Memory B cell (primary cell): Measurements from ENCODE around the gene PMEPA1.

Experiments
- ATAC-seq: fragments of 150-1000 bp; cut with Tn5 transposase; 2 replicates; pipeline ENCODE4 v1.10.0; 2021; ENCODE audit warnings: low read depth, mild to moderate bottlenecking, moderate library complexity
- DNase-seq, 2 donors: peaks; one replicate each; pipeline ENCODE4 v3.0.0; 2022; ENCODE audit warnings: low spot score in 2 of 2
- H3K27ac Mint-ChIP-seq: one replicate; pipeline ENCODE4 v1.8.0; 2022; ENCODE audit warnings: mild to moderate bottlenecking, moderate library complexity, mixed read lengths
- H3K27me3 Mint-ChIP-seq: one replicate; pipeline ENCODE4 v1.8.0; 2022; ENCODE audit warnings: mixed read lengths
- H3K36me3 Mint-ChIP-seq: one replicate; pipeline ENCODE4 v1.8.0; 2022; ENCODE audit warnings: mild to moderate bottlenecking, mixed read lengths
- H3K4me1 Mint-ChIP-seq: one replicate; pipeline ENCODE4 v1.8.0; 2022; ENCODE audit warnings: mixed read lengths
- H3K4me3 Mint-ChIP-seq: one replicate; pipeline ENCODE4 v1.8.0; 2022; ENCODE audit warnings: mild to moderate bottlenecking, moderate library complexity, mixed read lengths
- H3K9me3 Mint-ChIP-seq: one replicate; pipeline ENCODE4 v1.8.0; 2022; ENCODE audit warnings: mixed read lengths

The PMEPA1 gene

DNA sequence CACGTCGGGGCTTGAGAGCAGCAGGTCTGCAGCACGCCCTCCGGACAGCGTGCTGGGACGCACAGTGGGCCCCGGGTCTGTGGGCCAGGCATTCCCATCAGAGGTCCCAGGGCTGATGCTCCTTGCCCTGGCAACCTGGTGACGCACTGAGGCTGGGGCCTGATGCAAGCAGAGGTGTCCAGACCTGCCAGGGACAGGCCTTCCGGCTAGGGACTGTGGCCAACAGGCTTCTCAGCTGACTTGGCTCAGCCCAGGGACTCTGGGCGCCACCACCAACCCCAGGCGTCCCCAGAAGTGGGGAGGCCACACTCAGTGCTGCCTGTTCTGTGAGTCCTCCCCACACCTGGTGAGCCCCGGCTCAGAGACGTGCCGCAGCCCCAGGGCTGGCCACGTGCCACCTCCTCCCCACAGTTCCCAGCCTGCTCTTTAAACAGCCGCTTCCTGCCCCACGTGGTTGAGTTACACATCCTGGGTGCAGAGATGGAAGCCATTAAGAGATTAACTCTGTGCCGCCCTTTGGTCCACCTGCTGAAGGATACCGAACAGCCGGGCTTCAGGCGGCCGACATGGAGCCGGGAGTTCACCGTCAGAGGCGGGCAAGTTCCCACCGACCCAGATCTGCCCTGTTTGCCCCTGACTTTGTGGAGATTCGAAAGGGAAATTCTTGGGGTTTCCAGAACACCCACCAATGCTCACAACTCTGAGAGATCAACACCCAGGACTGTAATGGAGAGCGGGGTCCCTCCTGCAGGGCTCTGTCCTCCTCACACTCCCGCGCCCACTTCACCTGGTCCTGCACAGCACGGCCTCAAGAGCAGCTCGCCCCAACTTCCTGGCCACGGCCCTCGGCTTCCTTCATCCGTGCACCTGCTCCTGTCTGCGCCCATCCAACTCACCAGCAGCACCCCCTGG lies 52.0 kb downstream of the PMEPA1 start:
- Mint-ChIP-seq H3K9me3 (no peaks in the 10 kb centered on the region), H3K27me3 (peaks cover 4% of the 10 kb centered on the region), H3K36me3 (peaks cover 13% of the 10 kb centered on the region), H3K27ac (peak overlapping the region; percentile 36), H3K4me3 (no peak overlapping the region), H3K4me1 (peaks cover 37% of the 10 kb centered on the region)
- ATAC-seq (peak; percentile 23), DNase-seq (peak in 1 of 2 donors; percentile 10)

DNA sequence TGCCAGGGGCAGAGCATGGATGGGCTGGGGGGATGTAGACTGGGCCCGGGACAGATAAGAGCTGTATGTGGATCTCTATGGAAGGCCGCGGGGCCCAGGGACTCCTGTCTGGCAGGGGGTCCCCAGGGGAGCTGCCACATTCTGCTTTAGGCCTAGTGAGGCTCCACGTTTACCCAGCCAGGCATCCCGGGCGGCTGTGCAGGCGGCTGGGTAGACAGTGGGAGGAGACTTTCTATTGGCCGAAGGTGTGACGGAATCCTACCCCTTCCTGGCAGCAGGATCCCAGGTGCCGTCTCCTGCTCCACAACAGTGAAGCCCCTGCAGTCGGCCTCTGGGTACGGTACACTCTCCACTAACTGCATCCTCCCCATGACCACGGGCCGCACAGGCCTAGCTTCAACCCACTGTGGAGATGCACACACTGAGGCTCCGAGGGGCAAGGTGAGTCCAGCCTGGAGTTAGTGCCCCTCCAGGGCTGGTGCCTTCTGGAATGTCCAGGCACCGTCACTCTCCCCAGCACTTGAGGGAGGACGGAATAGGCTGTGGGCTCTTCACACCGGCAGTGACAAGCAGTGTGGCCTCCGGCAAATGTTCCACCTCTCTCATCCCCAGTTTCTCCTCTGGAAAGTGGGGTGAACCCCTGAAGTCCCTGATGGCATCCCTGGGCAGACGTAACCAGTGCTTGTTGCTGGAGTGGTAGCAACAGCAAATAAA lies 52.8 kb downstream of the PMEPA1 start:
- H3K4me1 Mint-ChIP-seq, result peaks cover 36% of the 10 kb centered on the region
- no peak overlapping the region for H3K4me3 Mint-ChIP-seq
- peaks cover 13% of the 10 kb centered on the region for H3K36me3 Mint-ChIP-seq
- DNase-seq (peak in 1 of 2 donors; percentile 9), ATAC-seq (no peak)
- H3K27me3 Mint-ChIP-seq, result peaks cover 4% of the 10 kb centered on the region
- H3K27ac Mint-ChIP-seq, result peak overlapping the region; percentile 28
- H3K9me3 Mint-ChIP-seq, result no peaks in the 10 kb centered on the region

DNA sequence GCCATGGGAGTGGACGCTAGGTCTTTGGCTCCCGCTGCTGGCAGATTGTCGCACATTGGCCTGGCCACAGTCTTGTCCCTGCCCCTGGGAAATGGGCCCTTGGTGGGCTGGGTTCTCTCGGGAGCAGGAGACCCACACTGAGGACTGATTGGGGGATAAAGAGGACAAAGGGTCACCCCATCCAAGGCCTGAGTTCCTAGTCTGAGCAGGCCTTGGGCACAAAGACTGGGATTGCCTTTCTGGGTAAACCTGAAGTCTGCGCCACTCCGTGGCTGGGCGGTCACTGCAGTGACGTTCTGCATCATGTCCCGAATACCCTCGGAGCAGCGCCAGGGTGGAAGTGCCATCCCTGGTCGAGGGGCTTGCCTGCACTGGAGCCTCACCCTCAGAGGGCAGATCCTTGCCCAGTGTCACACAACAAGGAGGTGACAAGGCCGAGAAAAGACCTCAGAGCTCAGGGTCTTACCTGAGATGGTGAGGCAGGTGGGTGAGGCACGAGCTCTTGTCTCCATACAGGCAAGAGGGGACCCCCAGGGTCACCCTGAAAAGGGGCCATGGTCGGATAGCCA lies 53.5 kb downstream of the PMEPA1 start:
- DNase-seq (no peak), ATAC-seq (no peak)
- no peak overlapping the region for H3K4me3 Mint-ChIP-seq
- H3K4me1 Mint-ChIP-seq, result peaks cover 33% of the 10 kb centered on the region
- no peak overlapping the region for H3K27ac Mint-ChIP-seq
- H3K9me3 Mint-ChIP-seq, result no peaks in the 10 kb centered on the region
- H3K36me3 Mint-ChIP-seq, result peaks cover 13% of the 10 kb centered on the region
- H3K27me3 Mint-ChIP-seq, result peaks cover 4% of the 10 kb centered on the region

DNA sequence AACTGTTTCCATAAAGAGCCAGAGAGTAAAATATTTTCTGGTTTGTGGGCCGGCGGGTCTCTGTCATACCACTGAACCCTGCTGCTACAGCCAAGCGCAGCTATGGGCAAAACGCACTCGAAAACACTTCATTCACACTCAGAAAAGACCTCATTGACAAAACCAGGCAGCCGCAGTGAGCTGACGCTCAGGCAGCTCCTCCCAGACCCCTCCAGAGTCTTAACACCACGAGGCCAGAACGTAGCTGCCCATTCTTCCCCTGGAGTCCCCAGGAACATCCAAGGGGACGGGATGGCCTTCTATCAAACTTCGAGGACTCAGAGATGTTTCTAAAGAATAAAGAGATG lies 54.0 kb downstream of the PMEPA1 start:
- Mint-ChIP-seq H3K4me1 (peaks cover 31% of the 10 kb centered on the region), H3K4me3 (no peak overlapping the region), H3K9me3 (no peaks in the 10 kb centered on the region), H3K27me3 (peaks cover 3% of the 10 kb centered on the region), H3K27ac (no peak overlapping the region), H3K36me3 (peaks cover 14% of the 10 kb centered on the region)
- DNase-seq (peak in 1 of 2 donors; percentile 6), ATAC-seq (no peak)

DNA sequence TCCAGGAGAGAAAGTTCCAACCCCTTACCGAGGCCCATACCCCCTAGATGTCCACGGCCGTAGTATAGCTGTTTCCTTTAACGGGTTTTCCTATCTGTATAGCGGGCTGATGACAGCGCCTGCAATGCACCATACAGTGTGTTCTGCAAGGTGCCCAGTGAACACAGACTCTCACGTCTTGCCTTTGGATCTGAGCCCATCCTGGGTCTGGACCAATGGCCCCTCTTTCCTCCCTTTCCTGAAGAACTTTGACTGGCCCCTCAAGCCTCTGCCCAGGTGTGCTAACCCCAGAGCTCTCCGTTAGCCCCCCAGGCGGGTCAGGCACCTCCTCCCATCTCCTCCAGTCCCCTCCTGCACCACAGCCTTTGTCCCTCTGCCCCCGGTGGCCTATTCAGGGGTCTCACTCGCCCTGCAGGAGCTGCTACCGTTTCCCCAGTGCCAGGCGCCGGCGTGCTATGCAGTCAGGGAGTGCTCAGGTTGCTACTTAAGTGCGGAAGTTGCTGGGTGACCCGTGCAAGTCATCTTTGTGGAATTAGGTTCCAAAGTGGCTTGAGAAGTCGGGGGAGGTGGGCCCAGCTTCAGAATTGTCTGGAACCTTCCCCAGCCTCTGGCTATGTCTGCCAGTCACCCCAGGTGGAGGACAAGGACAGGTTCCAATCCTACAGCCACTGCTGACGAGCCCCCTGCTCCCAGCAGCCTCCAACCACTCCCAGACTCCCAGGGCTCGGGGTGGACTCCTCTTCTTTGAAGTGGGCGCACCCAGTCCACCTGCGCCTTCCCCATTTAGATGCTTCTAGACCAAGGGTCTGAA lies 54.6 kb downstream of the PMEPA1 start:
- Mint-ChIP-seq H3K4me1 (peaks cover 28% of the 10 kb centered on the region), H3K36me3 (peaks cover 20% of the 10 kb centered on the region), H3K27me3 (no peaks in the 10 kb centered on the region), H3K27ac (no peak overlapping the region), H3K4me3 (no peak overlapping the region), H3K9me3 (no peaks in the 10 kb centered on the region)
- DNase-seq (no peak), ATAC-seq (no peak)

DNA sequence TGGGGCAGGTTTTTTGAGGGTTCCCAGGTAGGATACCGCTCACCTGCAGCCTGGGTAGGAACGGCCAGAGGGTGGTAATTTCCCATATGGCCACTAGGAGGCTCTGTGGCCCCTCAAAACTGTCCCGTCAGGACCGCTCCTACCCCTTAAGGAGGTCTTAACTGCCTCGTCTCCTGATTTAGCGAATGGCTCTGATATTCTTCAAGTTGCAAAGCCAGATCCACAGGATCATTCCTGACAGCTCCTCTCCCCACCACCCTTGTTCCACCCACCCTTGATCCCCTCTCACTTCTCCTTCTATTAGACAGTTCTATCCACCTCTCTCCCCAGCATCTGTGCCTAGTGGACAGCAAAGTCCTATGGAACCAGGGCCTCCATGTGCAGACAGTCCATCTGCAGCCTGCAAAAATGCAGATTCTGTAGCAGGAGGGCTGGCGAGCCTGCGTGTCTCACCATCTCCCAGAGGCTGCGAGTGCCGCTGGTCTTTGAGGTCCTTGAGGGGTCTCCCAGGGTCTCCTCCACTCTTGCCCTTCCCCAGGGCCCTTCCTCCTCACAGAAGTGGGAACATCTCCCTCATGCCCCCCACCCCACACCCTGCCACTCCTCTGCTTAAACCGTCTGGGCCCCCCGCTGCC lies 55.3 kb downstream of the PMEPA1 start:
- Mint-ChIP-seq H3K9me3 (no peaks in the 10 kb centered on the region), H3K4me3 (no peak overlapping the region), H3K27me3 (no peaks in the 10 kb centered on the region), H3K36me3 (peaks cover 20% of the 10 kb centered on the region), H3K27ac (no peak overlapping the region), H3K4me1 (peaks cover 26% of the 10 kb centered on the region)
- ATAC-seq, result peak; percentile 89
- DNase-seq, result peak; percentile 67 to 68

DNA sequence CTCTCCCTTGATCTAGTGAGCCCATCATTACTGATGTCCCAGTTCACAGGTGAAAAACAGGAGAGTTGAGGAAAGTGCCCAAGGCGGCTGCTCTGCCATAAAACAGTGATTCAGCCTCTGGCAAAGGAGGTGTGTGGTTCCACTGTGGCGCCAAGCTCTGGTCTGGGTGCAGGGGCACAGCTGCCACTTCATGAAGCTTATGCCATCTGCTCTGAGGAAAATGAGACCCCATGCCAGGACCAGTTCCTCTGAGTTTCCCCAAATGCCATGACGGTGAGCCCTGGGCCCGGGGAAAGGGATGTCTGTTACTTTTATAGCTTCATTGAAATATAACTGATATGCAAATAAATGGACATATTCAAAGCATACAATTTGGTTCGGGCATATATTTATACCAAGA lies 55.9 kb downstream of the PMEPA1 start:
- ATAC-seq (no peak), DNase-seq (no peak)
- peaks cover 17% of the 10 kb centered on the region for H3K36me3 Mint-ChIP-seq
- peaks cover 23% of the 10 kb centered on the region for H3K4me1 Mint-ChIP-seq
- no peak overlapping the region for H3K27ac Mint-ChIP-seq
- H3K9me3 Mint-ChIP-seq, result no peaks in the 10 kb centered on the region
- no peaks in the 10 kb centered on the region for H3K27me3 Mint-ChIP-seq
- no peak overlapping the region for H3K4me3 Mint-ChIP-seq

DNA sequence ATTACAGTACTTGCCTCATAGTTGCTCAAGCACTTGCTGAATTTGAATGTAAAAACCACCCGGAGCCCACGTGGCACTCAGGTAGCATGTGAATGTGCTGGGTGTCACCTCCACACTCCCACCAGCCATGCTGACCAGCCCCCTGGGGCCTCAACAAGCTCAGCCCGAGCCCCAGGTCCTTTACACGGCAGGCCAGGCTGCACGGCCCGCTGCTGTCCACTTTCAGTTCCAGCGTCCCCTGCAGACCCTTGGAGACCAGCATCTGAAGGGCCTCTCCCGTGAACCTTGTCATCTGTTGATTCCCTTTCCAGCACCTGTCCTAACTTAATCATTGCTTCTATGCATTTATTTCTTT lies 56.3 kb downstream of the PMEPA1 start:
- DNase-seq, result no peak
- Mint-ChIP-seq H3K27ac (no peak overlapping the region), H3K36me3 (peaks cover 15% of the 10 kb centered on the region), H3K4me3 (no peak overlapping the region), H3K9me3 (no peaks in the 10 kb centered on the region), H3K4me1 (peaks cover 21% of the 10 kb centered on the region), H3K27me3 (no peaks in the 10 kb centered on the region)
- no peak for ATAC-seq

DNA sequence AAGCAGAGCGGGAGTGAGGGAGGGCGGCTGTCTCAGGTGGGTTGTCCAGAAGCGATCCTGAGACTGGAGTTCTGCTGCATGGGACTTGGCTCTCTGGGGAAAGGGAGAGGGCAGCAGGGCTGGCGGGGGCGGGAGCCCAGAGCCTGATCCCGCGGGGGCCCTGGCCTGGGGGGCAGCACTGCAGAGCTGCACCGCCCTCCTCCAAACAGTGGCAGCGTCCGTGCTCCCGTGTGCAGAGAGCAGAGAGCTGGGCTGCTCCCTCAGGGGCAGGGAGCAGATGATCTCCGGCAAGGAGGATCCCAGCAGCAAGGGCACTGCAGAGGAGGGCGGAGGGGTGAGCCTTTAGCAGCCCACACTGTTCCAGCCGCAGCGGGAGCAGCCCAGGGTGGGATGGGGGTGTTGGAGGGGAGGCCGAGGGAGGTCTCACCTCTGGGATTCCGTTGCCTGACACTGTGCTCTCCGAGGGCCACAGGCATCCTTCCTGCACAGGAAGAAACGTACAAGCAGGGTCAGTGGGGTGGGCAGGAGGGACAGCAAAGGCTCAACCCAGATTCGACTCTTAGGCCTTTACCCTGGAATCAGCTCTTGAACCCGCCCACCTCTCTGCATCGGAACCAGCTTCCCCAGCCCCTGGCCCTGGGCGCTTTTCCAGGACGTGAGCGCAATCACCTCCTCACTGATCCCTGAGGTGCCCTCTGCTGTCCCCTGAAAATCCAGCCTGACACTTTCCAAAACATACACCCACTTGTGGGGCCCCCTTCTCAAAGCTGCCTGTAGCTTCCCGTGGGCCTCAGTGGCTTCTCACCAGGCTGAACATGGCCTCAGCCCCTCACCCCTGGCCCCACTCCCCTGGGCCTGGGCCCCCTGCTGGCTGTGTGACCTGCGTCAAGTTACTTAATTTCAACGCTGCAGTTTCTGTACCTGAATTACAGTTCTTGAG lies 56.9 kb downstream of the PMEPA1 start:
- Mint-ChIP-seq H3K27ac (no peak overlapping the region), H3K27me3 (no peaks in the 10 kb centered on the region), H3K9me3 (no peaks in the 10 kb centered on the region), H3K4me1 (peaks cover 16% of the 10 kb centered on the region), H3K36me3 (peaks cover 9% of the 10 kb centered on the region), H3K4me3 (no peak overlapping the region)
- DNase-seq, result no peak
- ATAC-seq, result no peak

DNA sequence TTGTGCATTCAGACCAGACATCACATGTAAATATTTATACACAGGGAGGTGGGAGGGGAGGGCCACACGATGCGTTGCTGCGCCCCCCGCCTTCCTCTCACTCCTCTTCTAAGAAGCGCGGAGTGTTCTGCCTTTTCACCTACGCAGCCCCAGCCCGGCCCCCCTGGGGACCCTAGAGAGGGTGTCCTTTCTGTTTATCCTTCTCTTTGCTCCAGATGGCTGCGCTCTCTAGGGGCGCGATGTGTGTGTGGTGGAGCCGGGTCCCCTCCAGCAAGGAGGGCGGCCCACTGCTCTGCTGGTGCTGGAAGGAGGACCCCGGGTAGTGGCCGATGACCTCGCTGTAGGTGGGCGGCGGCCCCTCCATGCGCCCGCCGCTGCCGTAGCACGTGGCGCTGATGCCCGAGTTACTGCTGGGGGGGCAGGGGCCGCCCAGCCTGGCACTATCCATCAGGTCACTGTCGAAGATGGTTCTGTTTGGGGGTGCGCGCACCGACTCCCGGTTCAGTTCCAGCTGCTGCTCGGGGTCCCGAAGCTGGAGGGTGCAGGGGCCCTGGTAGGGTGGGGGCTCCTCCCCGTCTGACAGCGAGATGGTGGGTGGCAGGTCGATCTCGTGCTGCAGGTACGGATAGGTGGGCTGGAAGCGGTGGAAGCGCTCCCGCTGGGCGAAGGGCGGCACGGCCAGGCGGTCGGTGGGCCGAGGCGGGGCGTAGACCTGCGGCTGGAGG lies 57.8 kb downstream of the PMEPA1 start:
- Mint-ChIP-seq H3K27ac (no peak overlapping the region), H3K27me3 (no peaks in the 10 kb centered on the region), H3K36me3 (peaks cover 9% of the 10 kb centered on the region), H3K4me1 (peaks cover 16% of the 10 kb centered on the region), H3K9me3 (no peaks in the 10 kb centered on the region), H3K4me3 (no peak overlapping the region)
- DNase-seq, result peak in 1 of 2 donors; percentile 6
- no peak for ATAC-seq

DNA sequence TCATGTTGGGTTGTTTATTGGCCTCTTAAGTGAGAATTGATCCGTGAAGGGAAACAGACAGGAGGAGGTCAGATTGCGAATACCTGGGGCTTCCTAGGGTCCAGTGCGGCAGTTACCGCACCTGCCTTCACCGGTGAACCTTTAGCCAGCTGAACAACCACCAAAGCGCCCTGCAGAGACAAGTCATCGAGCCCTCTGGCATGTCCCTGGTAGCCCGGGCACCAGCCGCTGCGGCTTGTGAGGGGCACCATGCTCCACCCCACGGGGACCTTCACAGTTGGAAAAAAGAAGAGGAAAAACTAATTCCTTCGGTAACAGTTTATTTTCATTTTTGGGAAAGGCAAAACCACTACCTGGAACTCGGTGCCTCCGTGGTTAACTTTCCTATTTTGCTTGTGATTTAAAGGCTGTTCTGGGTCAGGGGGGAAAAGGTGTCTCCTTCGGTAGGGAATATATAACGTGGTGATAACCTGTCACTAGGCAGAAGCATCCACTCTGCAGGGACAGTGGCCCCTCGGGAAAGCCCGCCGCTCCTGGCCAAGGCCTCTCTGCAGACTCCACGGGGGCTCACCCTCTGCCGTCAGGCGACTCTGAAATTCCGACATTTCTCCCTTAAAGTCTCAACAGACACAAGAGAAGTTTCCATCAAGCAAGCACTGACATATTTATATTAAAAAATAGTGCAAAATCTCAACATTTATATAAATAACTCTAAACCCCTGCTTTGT lies 58.9 kb downstream of the PMEPA1 start:
- Mint-ChIP-seq H3K4me3 (no peak overlapping the region), H3K36me3 (peaks cover 8% of the 10 kb centered on the region), H3K4me1 (peaks cover 16% of the 10 kb centered on the region), H3K9me3 (no peaks in the 10 kb centered on the region), H3K27me3 (no peaks in the 10 kb centered on the region), H3K27ac (no peak overlapping the region)
- no peak for ATAC-seq
- DNase-seq, result peak in 1 of 2 donors; percentile 5

DNA sequence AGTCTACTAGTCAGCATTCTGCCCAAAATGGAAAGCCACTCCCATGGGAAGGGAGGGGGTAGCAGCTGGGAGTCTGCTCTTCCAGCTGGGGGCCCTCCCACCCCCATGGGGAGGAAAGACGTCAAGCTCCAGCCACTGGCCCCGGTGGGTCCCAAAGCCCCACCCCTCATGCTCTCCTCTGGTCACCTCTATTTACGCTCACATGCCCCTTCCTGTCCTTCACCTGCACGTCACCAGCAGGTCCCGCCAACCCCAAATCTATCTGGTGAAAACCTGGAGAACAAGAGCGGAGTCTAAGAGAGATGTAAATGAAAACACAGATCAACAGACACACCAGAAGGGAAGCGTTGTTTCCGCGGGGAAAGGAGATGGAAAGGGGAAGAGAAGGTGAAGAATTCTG lies 59.5 kb downstream of the PMEPA1 start:
- H3K27ac Mint-ChIP-seq, result no peak overlapping the region
- H3K4me3 Mint-ChIP-seq, result no peak overlapping the region
- DNase-seq (no peak), ATAC-seq (no peak)
- peaks cover 16% of the 10 kb centered on the region for H3K4me1 Mint-ChIP-seq
- H3K27me3 Mint-ChIP-seq, result no peaks in the 10 kb centered on the region
- H3K9me3 Mint-ChIP-seq, result peaks cover 2% of the 10 kb centered on the region
- H3K36me3 Mint-ChIP-seq, result peaks cover 8% of the 10 kb centered on the region
